Measurements from ENCODE around the gene KLHL2.

The KLHL2 gene

DNA sequence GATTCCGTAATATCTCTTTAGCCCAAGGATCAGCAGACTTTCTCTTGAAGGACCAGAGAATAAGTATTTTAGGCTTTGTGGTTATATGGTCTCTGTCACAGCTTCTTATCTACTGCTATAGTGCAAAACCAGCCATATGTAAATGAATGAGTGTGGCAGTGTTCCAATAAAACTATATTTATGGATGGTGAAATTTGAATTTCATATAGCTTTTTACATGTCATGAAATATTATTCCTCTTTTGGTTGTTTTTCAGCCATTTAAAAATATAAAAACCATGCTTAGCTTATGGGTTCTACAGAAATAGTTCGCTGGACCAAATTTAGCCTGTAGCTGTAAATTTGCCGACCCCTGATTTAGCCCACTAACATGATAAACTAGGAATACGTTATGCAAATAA lies 102.1 kb downstream of the KLHL2 start:
- TF ChIP-seq, protein P1, sequence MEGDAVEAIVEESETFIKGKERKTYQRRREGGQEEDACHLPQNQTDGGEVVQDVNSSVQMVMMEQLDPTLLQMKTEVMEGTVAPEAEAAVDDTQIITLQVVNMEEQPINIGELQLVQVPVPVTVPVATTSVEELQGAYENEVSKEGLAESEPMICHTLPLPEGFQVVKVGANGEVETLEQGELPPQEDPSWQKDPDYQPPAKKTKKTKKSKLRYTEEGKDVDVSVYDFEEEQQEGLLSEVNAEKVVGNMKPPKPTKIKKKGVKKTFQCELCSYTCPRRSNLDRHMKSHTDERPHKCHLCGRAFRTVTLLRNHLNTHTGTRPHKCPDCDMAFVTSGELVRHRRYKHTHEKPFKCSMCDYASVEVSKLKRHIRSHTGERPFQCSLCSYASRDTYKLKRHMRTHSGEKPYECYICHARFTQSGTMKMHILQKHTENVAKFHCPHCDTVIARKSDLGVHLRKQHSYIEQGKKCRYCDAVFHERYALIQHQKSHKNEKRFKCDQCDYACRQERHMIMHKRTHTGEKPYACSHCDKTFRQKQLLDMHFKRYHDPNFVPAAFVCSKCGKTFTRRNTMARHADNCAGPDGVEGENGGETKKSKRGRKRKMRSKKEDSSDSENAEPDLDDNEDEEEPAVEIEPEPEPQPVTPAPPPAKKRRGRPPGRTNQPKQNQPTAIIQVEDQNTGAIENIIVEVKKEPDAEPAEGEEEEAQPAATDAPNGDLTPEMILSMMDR (IDR thresholded peaks at IDR 0.05), result no peak
- no peak overlapping the region for H3K9ac ChIP-seq
- H3K27me3 ChIP-seq (ENCODE audit: control insufficient read depth, insufficient read depth, low read length), result no peaks in the 10 kb centered on the region
- no peaks in the 10 kb centered on the region for H3K9me3 ChIP-seq (ENCODE audit: control insufficient read depth, low read length)
- H3K79me2 ChIP-seq, result no peaks in the 10 kb centered on the region
- no peak overlapping the region for H3K27ac ChIP-seq
- H3K4me1 ChIP-seq, result no peaks in the 10 kb centered on the region
- no peak overlapping the region for H3K4me3 ChIP-seq (ENCODE audit: low read depth, low read length)
- H2AFZ ChIP-seq, result no peak overlapping the region
- H3K36me3 ChIP-seq (ENCODE audit: control insufficient read depth, insufficient read depth, low read length), result no peaks in the 10 kb centered on the region
- H3K4me2 ChIP-seq (ENCODE audit: low read length), result no peak overlapping the region

DNA sequence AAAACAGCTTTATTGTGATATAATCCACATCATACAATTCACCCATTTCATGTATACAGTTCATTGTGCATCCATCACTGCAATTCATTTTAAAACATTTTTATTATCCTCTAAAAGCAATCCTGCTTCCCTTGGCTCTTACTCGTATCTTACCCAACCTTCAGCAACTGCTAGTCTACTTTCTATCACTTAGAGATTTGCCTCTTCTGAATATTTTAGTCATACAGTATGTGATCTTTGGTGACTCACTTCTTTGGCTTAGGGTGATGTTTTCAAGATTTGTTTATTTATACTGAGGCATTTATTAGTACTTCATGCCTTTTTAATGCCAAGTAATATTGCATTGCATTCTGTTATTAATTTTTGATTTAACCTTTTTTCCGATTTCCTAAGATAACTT lies 105.1 kb downstream of the KLHL2 start:
- TF ChIP-seq, protein P1 (IDR thresholded peaks at IDR 0.05), result no peak
- no peaks in the 10 kb centered on the region for H3K79me2 ChIP-seq
- H3K9me3 ChIP-seq (ENCODE audit: control insufficient read depth, low read length), result no peaks in the 10 kb centered on the region
- no peak overlapping the region for H2AFZ ChIP-seq
- H3K4me3 ChIP-seq (ENCODE audit: low read depth, low read length), result no peak overlapping the region
- no peak overlapping the region for H3K27ac ChIP-seq
- no peaks in the 10 kb centered on the region for H3K36me3 ChIP-seq (ENCODE audit: control insufficient read depth, insufficient read depth, low read length)
- H3K4me2 ChIP-seq (ENCODE audit: low read length), result no peak overlapping the region
- H3K4me1 ChIP-seq, result no peaks in the 10 kb centered on the region
- H3K9ac ChIP-seq, result no peak overlapping the region
- no peaks in the 10 kb centered on the region for H3K27me3 ChIP-seq (ENCODE audit: control insufficient read depth, insufficient read depth, low read length)

DNA sequence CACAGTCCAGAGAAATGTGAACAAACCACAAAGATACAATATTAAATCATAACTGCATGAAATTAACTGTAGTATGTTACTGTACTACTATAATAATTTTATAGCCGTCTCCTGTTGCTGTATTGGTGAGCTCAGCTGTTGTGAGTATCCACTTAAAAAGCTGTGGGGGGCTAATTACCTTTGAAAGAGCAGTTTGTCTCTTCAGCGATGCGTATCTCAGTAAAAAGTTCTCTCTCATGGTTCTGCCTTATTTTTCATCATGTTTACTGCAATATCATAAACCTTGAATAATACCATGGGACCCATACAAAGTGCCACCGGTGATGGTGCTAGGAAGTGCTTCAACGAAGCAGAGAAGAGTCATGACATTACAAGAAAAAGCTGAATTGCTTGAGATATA lies 111.7 kb downstream of the KLHL2 start:
- H3K9me3 ChIP-seq (ENCODE audit: control insufficient read depth, low read length), result no peaks in the 10 kb centered on the region
- no peak overlapping the region for H2AFZ ChIP-seq
- H3K27me3 ChIP-seq (ENCODE audit: control insufficient read depth, insufficient read depth, low read length), result no peaks in the 10 kb centered on the region
- peaks cover under 1% of the 10 kb centered on the region for H3K4me1 ChIP-seq
- H3K79me2 ChIP-seq, result no peaks in the 10 kb centered on the region
- H3K4me2 ChIP-seq (ENCODE audit: low read length), result no peak overlapping the region
- no peak overlapping the region for H3K9ac ChIP-seq
- H3K27ac ChIP-seq, result no peak overlapping the region
- TF ChIP-seq, protein P1 (IDR thresholded peaks at IDR 0.05), result no peak
- no peak overlapping the region for H3K4me3 ChIP-seq (ENCODE audit: low read depth, low read length)
- no peaks in the 10 kb centered on the region for H3K36me3 ChIP-seq (ENCODE audit: control insufficient read depth, insufficient read depth, low read length)

DNA sequence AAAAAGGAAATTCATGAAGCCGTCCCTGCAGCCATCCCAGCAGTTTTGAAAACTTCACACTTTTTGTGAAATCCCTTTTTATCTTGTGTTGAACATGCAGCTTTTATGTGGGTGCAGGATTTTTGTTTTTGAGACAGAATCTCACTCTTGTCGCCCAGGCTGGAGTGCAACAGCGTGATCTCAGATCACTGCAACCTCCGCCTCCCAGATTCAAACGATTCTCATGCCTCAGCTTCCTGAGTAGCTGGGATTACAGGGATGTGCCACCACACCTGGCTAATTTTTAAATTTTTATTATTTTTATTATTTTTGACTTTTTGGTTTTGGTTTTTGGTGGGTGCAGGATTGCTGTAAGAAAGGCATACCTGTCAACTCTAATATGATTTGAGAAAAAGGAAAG lies 112.1 kb downstream of the KLHL2 start:
- TF ChIP-seq, protein P1 (IDR thresholded peaks at IDR 0.05), result no peak
- Histone ChIP-seq H3K4me3 (ENCODE audit: low read depth, low read length) (no peak overlapping the region), H3K9ac (no peak overlapping the region), H3K4me2 (ENCODE audit: low read length) (no peak overlapping the region), H3K36me3 (ENCODE audit: control insufficient read depth, insufficient read depth, low read length) (no peaks in the 10 kb centered on the region), H3K79me2 (no peaks in the 10 kb centered on the region), H3K4me1 (peaks cover 5% of the 10 kb centered on the region), H3K9me3 (ENCODE audit: control insufficient read depth, low read length) (no peaks in the 10 kb centered on the region), H3K27me3 (ENCODE audit: control insufficient read depth, insufficient read depth, low read length) (no peaks in the 10 kb centered on the region), H2AFZ (no peak overlapping the region), H3K27ac (no peak overlapping the region)

DNA sequence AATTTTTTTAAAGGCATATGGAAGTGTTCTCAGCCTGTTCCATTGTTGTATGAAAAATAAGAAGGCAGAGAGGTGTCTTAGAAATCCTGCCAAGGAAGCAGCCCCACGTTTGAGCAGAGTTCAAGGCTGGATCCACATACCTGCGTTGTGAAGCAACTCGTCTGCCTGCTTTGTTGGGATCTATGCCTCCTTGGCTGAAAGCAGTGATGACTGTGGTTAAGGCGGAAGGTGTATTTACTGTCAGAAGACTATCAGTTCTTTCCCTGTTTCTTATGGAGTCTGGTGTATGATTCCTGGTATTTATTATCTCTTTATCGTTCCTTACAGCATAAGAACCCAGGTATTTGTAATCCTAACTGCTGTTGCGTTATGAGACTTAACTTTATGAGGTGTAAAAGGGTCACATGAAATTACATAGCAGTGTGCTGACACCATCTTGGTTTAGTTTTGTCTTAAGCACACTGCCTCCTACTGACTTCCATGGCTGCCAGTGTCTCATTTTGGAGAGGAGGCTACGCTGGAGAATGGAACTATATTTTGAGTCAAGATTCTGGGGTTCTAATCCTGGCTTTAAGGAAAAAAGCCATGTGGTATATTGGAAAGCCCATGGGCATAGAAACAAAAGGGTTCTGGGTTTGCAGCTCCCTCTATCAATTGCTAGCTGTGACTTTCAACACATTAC lies 117.0 kb downstream of the KLHL2 start:
- Histone ChIP-seq H3K27ac (peak overlapping the region; percentile 97), H3K4me3 (ENCODE audit: low read depth, low read length) (no peak overlapping the region), H3K27me3 (ENCODE audit: control insufficient read depth, insufficient read depth, low read length) (no peaks in the 10 kb centered on the region), H3K36me3 (ENCODE audit: control insufficient read depth, insufficient read depth, low read length) (no peaks in the 10 kb centered on the region), H3K4me2 (ENCODE audit: low read length) (peak overlapping the region; percentile 16), H3K4me1 (peaks cover 19% of the 10 kb centered on the region), H3K79me2 (peaks cover 3% of the 10 kb centered on the region), H2AFZ (peak overlapping the region; percentile 50), H3K9me3 (ENCODE audit: control insufficient read depth, low read length) (no peaks in the 10 kb centered on the region), H3K9ac (no peak overlapping the region)
- TF ChIP-seq, protein P1 (IDR thresholded peaks at IDR 0.05), result no peak

Measured in parathyroid adenoma (tissue), 2 donors.